GM19043 (cell line): ENCODE results near the gene CSGALNACT2.
"Not testable (repeated sequence)": the region's sequence is repeated elsewhere in the genome, so short reads cannot be mapped to it uniquely, and the experiment has no call there.

ENCODE experiments used
- ATAC-seq: cut with Tn5 transposase; IDR thresholded peaks from one replicate; pipeline ENCODE4 v1.9.1; 2021; ENCODE audit warnings: low read depth; ENCODE audit not compliant: unreplicated experiment

Gene CSGALNACT2

GRCh38 chr10:43138021-43138756 lies at the start of gene CSGALNACT2:
Gene CSGALNACT2 (plus strand): TSS chr10:43138445. CDS start chr10:43155150, 16,705 bp downstream.
- ATAC-seq: peak; percentile 47

GRCh38 chr10:43089519-43089918 lies 48.7 kb upstream of the CSGALNACT2 start:
- ATAC-seq: no peak

- ATAC-seq: no peak
Measured at GRCh38 chr10:43090188-43090587, 48.1 kb upstream of the CSGALNACT2 start.

- ATAC-seq: no peak
Measured at GRCh38 chr10:43090664-43091063, 47.6 kb upstream of the CSGALNACT2 start.

- no peak for ATAC-seq
Measured at GRCh38 chr10:43091846-43092245, 46.4 kb upstream of the CSGALNACT2 start.

- no peak for ATAC-seq
Measured at GRCh38 chr10:43093423-43094076, 44.7 kb upstream of the CSGALNACT2 start.

- no peak for ATAC-seq
Measured at GRCh38 chr10:43094085-43094484, 44.2 kb upstream of the CSGALNACT2 start.

- ATAC-seq: not testable (repeated sequence)
Measured at GRCh38 chr10:43099339-43099738, 38.9 kb upstream of the CSGALNACT2 start.

- no peak for ATAC-seq
Measured at GRCh38 chr10:43099928-43100327, 38.3 kb upstream of the CSGALNACT2 start.

GRCh38 chr10:43100366-43100765 lies 37.9 kb upstream of the CSGALNACT2 start:
- ATAC-seq: no peak

GRCh38 chr10:43102063-43102828 lies 36.0 kb upstream of the CSGALNACT2 start:
- no peak for ATAC-seq

GRCh38 chr10:43105102-43105955 lies 32.9 kb upstream of the CSGALNACT2 start:
- ATAC-seq: peak; percentile 66

GRCh38 chr10:43105956-43106229 lies 32.4 kb upstream of the CSGALNACT2 start:
- ATAC-seq: no peak

GRCh38 chr10:43106256-43107091 lies 31.8 kb upstream of the CSGALNACT2 start:
- ATAC-seq: no peak

GRCh38 chr10:43108951-43109350 lies 29.3 kb upstream of the CSGALNACT2 start:
- no peak for ATAC-seq

GRCh38 chr10:43109671-43110249 lies 28.5 kb upstream of the CSGALNACT2 start:
- ATAC-seq: no peak

GRCh38 chr10:43110338-43111071 lies 27.7 kb upstream of the CSGALNACT2 start:
- peak; percentile 67 for ATAC-seq

GRCh38 chr10:43111101-43111500 lies 27.1 kb upstream of the CSGALNACT2 start:
- ATAC-seq: no peak
